Caco-2 (cell line): ENCODE data around the gene DEDD2. TPM values are rescaled to one million over a fixed set of nuclear protein-coding genes. Genes with fewer than 3 reads are reported as not detected.

Experiments used
- BruUV-seq: library from RNA; stranded (reverse); fragments of 400-500 nt; replicated peaks from 2 replicates; lab custom pipeline; 2021; lab: Mats Ljungman, UMichigan
- CTCF ChIA-PET: fragments of 300-600 bp; sonication (Branson Sonifier 250); formaldehyde crosslinking; loops from one replicate; lab custom pipeline; 2022; ENCODE audit warnings: antibody characterized with exemption; lab: Charles Lee
- POLR2A ChIA-PET: fragments of 300-600 bp; sonication (Branson Sonifier 250); formaldehyde crosslinking; loops from one replicate; lab custom pipeline; 2022; ENCODE audit warnings: antibody characterized with exemption; lab: Charles Lee
- DNase-seq, 2 experiments: peaks; one replicate each; pipeline versions ENCODE4 v3.0.0 to v3.0.0-alpha.2; 2020 to 2022
- H3K27me3 ChIP-seq: replicated peaks from 2 replicates; pipeline ENCODE4 v1.6.0; 2011; ENCODE audit warnings: low read length; ENCODE audit not compliant: control insufficient read depth, insufficient read depth
- H3K36me3 ChIP-seq: 2 replicates; pipeline ENCODE4 v1.5.1; 2011; ENCODE audit warnings: low read length; ENCODE audit not compliant: control insufficient read depth, insufficient read depth
- H3K4me1 ChIP-seq: fragments of 250-450 bp; sonication (Bioruptor Pico); 2 replicates; pipeline ENCODE4 v1.5.1; 2020; ENCODE audit warnings: mild to moderate bottlenecking
- H3K4me3 ChIP-seq: 2 replicates; pipeline ENCODE4 v1.5.1; 2011; ENCODE audit warnings: low read depth, mild to moderate bottlenecking, control low read depth, low read length
- H3K9me3 ChIP-seq: fragments of 250-450 bp; sonication (Bioruptor Pico); 2 replicates; pipeline ENCODE4 v1.5.1; 2020; ENCODE audit warnings: mild to moderate bottlenecking, moderate library complexity
- H3K27ac Mint-ChIP-seq: one replicate; pipeline ENCODE4 v1.8.0; 2022; ENCODE audit warnings: mixed read lengths; ENCODE audit not compliant: unreplicated experiment
- H3K27me3 Mint-ChIP-seq: one replicate; pipeline ENCODE4 v1.8.0; 2022; ENCODE audit warnings: mixed read lengths; ENCODE audit not compliant: insufficient read depth, unreplicated experiment
- H3K36me3 Mint-ChIP-seq: one replicate; pipeline ENCODE4 v1.8.0; 2022; ENCODE audit warnings: mild to moderate bottlenecking, mixed read lengths; ENCODE audit not compliant: insufficient read depth, unreplicated experiment
- H3K4me1 Mint-ChIP-seq: one replicate; pipeline ENCODE4 v1.8.0; 2022; ENCODE audit warnings: low read depth, mixed read lengths; ENCODE audit not compliant: unreplicated experiment
- H3K4me3 Mint-ChIP-seq: one replicate; pipeline ENCODE4 v1.8.0; 2022; ENCODE audit warnings: mild to moderate bottlenecking, moderate library complexity, mixed read lengths; ENCODE audit not compliant: unreplicated experiment
- H3K9me3 Mint-ChIP-seq: one replicate; pipeline ENCODE4 v1.8.0; 2022; ENCODE audit warnings: mixed read lengths; ENCODE audit not compliant: unreplicated experiment
- intact Hi-C: fragments of 100-400 bp; cut with micrococcal nuclease; formaldehyde crosslinking; loops from one replicate; pipeline ENCODE4 v1.10.0; 2022; ENCODE audit not compliant: unreplicated experiment
- total RNA-seq: library from RNA; stranded (reverse); gene quantifications from 2 replicates; pipeline ENCODE4 v1.2.3, GENCODE V29; 2022
- TF ChIP-seq, protein P1 (sequence below), 2 experiments: fragments of 200-600 bp in 1 of 2; IDR thresholded peaks; 1 replicate in 1 of 2; 2 replicates in 1 of 2; pipeline versions ENCODE4 v1.5.1 to v1.8.0; 2011 to 2022; ENCODE audit warnings: antibody characterized with exemption in 1 of 2, control low read depth in 1 of 2, inconsistent platforms in 1 of 2, low read depth in 1 of 2, low read length in 1 of 2, mild to moderate bottlenecking in 1 of 2, moderate library complexity in 1 of 2; ENCODE audit not compliant: insufficient read depth in 1 of 2, severe bottlenecking in 1 of 2, unreplicated experiment in 1 of 2

Gene DEDD2
- total RNA-seq, 1 experiment from 2014 or later = 31.2 TPM

DNA sequence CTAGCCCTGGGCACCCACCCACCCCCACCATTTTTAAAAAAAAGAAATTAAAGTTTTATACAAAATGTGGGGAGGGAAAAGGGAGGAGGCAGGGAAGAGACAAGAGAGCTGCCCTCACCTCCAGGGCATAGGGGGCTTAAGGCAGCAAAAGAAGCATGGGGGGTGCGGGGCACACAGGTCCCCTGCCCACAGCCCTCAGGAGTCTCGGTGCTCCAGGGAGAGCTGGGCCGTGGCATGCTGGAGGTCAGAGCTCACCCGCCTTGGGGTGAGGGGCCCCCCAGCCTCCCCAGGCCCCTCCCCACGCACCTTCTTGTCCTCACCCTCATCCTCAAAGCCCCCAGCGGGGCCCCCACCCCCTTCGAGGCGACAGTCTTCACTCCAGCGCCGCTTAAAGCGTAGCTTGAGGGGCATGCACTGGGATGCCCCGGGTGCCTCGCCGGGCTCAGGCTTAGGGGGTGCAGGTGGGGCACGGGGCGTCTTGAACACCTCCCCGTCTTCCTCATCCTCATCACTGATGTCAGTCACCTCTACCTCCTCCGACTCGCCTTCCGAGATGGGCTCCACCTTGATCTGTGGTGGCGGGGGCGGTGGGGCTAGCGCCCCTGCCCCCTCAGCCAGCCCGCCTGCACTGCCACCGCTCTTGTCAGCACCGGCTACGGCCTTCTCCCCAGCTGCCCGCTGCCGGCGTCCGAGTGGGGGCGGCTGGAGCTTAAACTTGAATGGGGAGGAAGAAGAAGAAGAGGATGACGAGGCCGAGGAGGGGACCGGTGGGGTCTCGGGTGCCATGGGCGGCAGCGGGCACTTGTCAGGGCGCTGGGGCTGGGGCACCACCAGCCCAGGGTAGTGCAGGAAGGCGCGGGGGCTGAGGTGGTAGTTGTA lies 31.0 kb upstream of the DEDD2 start:
- no peaks in the 10 kb centered on the region for H3K27me3 Mint-ChIP-seq
- intact Hi-C loops = no loop called here

DNA sequence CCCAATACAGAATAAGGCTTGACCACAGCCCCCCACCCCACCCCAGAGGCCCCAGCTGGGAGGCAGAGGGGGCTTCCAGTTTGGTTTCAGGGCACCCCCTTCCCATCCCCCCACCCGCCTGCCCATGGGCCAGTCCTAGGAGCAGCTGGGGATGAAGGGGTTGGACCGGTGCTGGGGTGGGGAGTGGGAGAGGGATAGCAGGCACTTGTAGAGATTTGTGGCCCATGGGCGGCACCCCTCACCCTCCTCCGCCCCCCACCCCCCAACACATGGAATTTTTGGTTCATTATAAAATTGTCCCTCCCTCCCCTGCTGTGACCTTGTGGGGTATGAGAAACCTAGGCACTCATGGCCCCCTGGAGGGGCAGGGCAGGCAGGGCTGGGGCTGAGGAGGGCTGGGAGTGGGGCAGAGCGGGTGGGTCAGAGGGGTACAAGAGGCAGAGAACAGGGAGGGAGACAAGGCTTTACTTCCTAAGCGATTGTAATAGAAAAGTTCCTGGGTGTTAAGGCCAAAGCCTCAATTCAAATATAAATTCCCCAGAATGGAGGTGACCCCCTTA lies 30.2 kb upstream of the DEDD2 start:
- ChIA-PET POLR2A (no interaction called here), CTCF (interaction anchor here (2.1 kb wide), 1 partner anchor 32 kb away, joined by 25 read pairs; no protein-coding TSS in a partner anchor)
- no peaks in the 10 kb centered on the region for H3K27me3 Mint-ChIP-seq
- no peak overlapping the region for H3K27ac Mint-ChIP-seq
- H3K36me3 ChIP-seq = peaks cover 5% of the 10 kb centered on the region
- H3K9me3 Mint-ChIP-seq = no peaks in the 10 kb centered on the region
- no peaks in the 10 kb centered on the region for H3K9me3 ChIP-seq
- TF ChIP-seq, protein P1, sequence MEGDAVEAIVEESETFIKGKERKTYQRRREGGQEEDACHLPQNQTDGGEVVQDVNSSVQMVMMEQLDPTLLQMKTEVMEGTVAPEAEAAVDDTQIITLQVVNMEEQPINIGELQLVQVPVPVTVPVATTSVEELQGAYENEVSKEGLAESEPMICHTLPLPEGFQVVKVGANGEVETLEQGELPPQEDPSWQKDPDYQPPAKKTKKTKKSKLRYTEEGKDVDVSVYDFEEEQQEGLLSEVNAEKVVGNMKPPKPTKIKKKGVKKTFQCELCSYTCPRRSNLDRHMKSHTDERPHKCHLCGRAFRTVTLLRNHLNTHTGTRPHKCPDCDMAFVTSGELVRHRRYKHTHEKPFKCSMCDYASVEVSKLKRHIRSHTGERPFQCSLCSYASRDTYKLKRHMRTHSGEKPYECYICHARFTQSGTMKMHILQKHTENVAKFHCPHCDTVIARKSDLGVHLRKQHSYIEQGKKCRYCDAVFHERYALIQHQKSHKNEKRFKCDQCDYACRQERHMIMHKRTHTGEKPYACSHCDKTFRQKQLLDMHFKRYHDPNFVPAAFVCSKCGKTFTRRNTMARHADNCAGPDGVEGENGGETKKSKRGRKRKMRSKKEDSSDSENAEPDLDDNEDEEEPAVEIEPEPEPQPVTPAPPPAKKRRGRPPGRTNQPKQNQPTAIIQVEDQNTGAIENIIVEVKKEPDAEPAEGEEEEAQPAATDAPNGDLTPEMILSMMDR (IDR thresholded peaks at IDR 0.05; ENCODE audit: insufficient read depth in 1 of 2, low read depth in 1 of 2, low read length in 1 of 2, severe bottlenecking in 1 of 2, unreplicated experiment in 1 of 2) = no peak
- peaks cover 75% of the 10 kb centered on the region for H3K36me3 Mint-ChIP-seq
- BruUV-seq = no TSS peak
- H3K4me1 ChIP-seq = peaks cover 23% of the 10 kb centered on the region
- peaks cover 32% of the 10 kb centered on the region for H3K4me1 Mint-ChIP-seq
- H3K4me3 ChIP-seq = no peak overlapping the region
- no peak overlapping the region for H3K4me3 Mint-ChIP-seq
- intact Hi-C loops = no loop called here
- no peaks in the 10 kb centered on the region for H3K27me3 ChIP-seq
- DNase-seq = no peak

More for the DNA sequence above, 31.0 kb upstream of the DEDD2 start:
- Mint-ChIP-seq H3K36me3 (peaks cover 75% of the 10 kb centered on the region), H3K4me1 (peaks cover 35% of the 10 kb centered on the region), H3K27ac (peak overlapping the region; percentile 67), H3K4me3 (no peak overlapping the region), H3K9me3 (no peaks in the 10 kb centered on the region)
- no peak for DNase-seq
- Histone ChIP-seq H3K36me3 (peaks cover 5% of the 10 kb centered on the region), H3K9me3 (no peaks in the 10 kb centered on the region), H3K27me3 (no peaks in the 10 kb centered on the region), H3K4me1 (peaks cover 26% of the 10 kb centered on the region), H3K4me3 (no peak overlapping the region)
- no TSS peak for BruUV-seq
- TF ChIP-seq, protein P1 (IDR thresholded peaks at IDR 0.05; ENCODE audit: insufficient read depth in 1 of 2, low read depth in 1 of 2, low read length in 1 of 2, severe bottlenecking in 1 of 2, unreplicated experiment in 1 of 2) = no peak
- ChIA-PET POLR2A (no interaction called here), CTCF (no interaction called here)

DNA sequence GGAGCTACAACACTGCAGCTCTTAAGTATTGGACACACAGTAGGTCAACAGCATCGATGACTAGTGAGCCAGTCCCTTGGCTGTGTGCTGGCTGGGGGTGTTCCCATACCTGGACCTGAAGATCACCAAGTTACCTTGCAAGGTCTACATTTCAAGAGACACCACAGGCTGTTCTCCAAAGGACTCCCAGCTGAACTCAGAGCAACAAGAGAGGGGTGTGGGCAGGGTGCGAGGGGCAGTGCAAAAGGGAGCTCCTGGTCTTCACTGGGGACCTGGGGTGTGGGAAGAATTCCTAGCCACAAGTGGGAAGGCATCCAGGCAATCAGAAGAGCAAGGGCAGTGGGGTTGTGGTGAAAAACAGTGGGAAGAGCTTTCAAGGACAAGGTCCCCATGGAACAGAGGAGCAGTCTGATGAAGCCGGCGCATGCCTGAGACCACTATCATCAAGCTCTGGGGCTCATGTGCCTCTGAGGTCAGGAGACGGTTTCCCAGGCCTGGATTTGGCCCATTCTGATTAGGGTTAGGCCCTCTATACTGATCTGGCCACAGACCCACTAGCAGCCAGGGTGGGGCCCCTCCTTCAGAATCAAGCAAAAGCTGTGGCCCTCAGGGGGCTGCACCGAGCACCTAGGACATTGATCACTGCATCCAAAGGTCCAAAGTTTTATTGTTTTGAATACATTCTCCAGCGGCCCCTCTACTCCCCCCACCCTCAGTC lies 29.6 kb upstream of the DEDD2 start:
- Histone ChIP-seq H3K36me3 (peaks cover 5% of the 10 kb centered on the region), H3K4me1 (peaks cover 18% of the 10 kb centered on the region), H3K9me3 (no peaks in the 10 kb centered on the region), H3K4me3 (no peak overlapping the region), H3K27me3 (no peaks in the 10 kb centered on the region)
- TF ChIP-seq, protein P1 (IDR thresholded peaks at IDR 0.05; ENCODE audit: insufficient read depth in 1 of 2, low read depth in 1 of 2, low read length in 1 of 2, severe bottlenecking in 1 of 2, unreplicated experiment in 1 of 2) = no peak
- Mint-ChIP-seq H3K27me3 (no peaks in the 10 kb centered on the region), H3K4me1 (peaks cover 26% of the 10 kb centered on the region), H3K9me3 (no peaks in the 10 kb centered on the region), H3K36me3 (peaks cover 77% of the 10 kb centered on the region), H3K27ac (peak overlapping the region; percentile 47), H3K4me3 (no peak overlapping the region)
- intact Hi-C loops = no loop called here
- CTCF ChIA-PET = interaction anchor here (2.1 kb wide), 1 partner anchor 33 kb away, joined by 25 read pairs; no protein-coding TSS in a partner anchor
- no TSS peak for BruUV-seq
- no peak for DNase-seq
- POLR2A ChIA-PET = no interaction called here
